GM19035 (cell line): Measurements from ENCODE around the gene HOMER2.
A peak's percentile ranks its signal among the peaks of the same experiment; 100 is the strongest.
"Not testable (repeated sequence)": the region's sequence is repeated elsewhere in the genome, so short reads cannot be mapped to it uniquely, and the experiment has no call there.

Experiments
- ATAC-seq: cut with Tn5 transposase; IDR thresholded peaks from one replicate; pipeline ENCODE4 v1.9.1; 2021; ENCODE audit not compliant: unreplicated experiment

Gene HOMER2

DNA sequence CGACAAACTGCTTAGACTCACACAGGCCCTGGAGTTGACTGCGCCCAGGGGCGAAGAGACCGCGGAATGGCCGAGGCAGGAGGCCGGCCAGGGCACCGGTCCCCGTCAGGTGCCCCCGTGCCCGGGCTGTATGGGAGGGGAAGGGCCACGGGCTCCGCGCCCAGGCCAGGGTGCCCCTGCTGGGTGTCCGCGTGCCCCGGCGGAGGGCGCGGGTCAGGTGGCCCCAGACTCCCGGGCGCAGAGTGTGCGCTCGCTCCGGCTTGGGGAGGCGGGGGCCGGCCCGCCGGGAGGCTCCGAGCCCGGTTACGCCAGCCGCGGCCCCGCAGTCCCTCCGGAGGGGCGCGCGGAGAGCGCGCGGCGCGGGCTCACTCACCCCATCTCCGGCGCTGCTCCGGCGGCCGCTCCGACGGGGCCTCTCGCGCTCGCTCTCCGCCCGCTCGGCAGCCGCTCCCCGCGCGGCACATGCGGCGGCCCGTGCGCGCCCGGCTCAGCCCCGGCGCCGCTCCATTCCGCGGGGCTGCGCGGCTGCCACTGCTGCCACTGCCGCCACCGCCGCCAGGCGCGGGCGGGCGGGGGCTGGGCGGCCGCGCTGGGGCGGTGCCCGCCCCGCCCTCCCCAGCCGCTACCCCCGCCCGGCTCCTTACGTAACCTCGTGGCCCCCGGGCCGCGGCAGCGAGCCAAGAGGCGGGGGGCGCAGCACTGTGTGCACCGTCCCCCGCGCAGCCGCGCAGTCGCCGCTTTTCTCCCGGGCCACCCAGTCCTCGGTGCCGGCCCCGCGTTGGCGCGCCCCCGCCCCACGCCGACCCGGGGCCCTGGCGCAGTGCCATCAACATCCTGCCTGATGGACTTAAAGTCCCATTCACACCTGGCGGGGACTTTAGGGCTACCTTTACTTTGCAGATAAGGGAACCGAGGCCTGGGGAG lies at the start of gene HOMER2:
Gene HOMER2 (minus strand): TSS at position 563 of the 924 bp plus-strand sequence. CDS start 185 bp downstream, at position 378.
- no peak for ATAC-seq

DNA sequence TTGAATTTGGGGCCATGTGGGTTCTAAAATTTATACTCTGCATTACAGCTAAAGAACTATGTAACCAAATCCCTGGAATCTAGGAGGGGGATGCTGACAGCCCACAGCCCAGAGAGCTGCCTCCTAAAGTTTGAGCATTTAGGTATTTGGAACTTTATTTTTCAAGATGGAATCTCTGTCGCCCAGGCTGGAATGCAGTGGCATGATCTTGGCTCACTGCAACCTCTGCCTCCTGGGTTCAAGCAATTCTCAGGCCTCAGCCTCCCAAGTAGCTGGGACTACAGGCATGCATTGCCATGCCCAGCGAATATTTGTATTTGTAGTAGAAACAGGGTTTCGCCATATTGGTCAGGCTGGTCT lies 48.1 kb upstream of the HOMER2 start:
- not testable (repeated sequence) for ATAC-seq

DNA sequence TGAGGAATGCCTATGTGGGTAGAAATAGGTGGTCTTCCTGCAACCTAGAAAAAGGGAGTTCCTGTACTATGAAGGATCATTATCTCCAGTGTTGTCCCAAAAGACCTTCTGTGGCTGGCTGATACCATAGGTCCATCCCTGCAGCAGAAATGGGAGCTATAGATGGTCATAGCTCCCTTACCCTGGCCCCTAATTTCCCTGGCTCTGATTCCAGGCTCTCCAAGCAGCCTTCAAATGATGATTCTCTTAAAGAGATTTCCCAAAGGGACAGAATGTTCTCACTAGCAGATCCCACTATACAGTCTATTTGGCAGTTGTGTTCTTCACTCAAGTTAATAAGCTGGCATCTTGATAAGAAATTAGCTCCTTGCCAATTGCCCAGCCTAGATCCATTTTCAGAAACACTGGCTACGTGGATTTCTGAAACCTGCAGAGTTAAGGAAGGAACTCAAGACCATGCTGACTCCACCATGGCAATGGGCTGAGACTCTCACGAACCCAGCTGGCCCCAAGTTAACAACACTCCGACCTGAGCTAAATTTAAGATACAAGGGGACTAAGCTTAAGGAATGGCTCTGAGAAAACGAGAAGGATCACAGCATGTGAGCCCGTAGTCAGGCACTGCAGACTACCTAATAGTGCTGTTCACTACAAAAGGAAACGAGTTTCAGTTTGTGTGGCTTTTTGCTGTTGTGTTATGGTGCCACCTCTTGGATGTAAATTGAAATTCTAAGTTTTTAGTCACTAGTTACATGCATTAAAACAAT lies 47.6 kb upstream of the HOMER2 start:
- ATAC-seq = peak; percentile 79

DNA sequence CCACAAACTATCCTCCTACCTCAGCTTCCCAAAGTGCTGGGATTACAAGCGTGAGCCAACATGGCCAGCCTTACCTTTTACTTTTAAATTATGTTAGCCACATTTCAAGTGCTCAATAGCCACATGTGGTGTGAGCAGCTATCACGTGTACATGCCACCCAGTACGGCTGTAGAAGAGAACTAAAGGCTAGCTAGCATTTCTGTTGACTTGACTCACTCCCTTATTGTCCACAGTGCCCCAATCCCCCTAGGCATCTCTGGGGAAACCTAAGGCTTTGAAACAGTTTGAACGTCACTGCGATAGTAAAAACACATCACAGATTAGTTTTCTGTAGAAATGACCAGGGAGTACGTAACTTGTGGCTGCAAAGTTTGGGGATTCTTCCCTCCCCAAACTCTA lies 46.9 kb upstream of the HOMER2 start:
- ATAC-seq = no peak

DNA sequence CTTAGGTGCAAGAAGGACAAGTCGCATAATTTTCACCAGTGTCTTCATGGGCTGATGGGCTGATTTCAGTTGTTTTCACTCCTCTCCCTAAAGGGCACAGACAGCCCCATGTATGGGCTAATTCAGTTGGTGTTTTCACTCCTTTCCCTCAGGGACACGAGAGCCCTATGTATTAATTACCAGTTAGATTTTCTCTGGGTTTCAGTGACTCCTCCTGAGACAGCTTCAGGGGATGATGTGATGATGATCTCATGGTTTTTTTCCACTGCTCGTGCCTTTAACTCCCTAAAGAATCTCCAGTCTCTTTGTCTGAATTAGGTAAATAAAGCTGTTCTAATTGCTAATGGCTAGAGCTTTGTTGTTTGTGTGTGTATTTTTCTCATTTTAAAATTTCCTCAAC lies 43.4 kb upstream of the HOMER2 start:
- ATAC-seq = no peak

DNA sequence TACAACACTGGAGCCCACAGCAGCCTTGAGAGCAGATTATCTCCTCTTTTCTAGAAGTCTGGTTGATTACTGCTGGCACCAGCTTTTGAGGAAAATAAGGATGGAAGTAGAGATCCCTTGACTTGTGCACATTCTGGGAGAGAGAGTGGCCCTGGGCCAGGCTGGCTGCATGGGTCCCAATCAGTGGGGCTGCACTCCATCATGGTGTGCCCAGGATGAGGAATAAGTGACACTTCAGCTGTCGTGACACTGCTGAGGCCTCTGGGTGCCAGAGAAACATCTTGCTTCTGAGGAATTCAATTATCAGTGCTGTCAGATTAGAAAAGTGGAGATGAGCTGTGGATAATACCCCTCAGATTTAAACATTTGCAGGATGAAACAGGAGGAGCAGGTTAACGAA lies 42.6 kb upstream of the HOMER2 start:
- no peak for ATAC-seq

DNA sequence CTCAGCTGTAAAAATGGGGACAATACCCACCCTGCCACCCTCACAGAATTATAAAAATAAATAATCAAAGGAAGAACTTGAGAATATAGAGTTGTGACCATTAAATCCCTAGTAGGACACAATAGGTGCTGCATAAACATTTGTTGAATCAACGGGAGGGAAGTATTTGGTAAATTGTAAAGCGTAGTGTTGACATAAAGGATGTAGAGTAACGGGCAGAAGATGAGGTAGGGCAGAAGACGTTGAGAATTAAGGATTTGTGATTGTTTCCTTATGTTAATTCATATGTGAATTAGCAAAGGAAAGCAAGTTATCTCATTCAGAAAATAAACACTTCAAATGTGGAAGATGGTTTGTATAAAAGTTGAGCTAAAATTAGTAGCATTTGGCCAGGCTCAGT lies 40.6 kb upstream of the HOMER2 start:
- ATAC-seq = no peak

DNA sequence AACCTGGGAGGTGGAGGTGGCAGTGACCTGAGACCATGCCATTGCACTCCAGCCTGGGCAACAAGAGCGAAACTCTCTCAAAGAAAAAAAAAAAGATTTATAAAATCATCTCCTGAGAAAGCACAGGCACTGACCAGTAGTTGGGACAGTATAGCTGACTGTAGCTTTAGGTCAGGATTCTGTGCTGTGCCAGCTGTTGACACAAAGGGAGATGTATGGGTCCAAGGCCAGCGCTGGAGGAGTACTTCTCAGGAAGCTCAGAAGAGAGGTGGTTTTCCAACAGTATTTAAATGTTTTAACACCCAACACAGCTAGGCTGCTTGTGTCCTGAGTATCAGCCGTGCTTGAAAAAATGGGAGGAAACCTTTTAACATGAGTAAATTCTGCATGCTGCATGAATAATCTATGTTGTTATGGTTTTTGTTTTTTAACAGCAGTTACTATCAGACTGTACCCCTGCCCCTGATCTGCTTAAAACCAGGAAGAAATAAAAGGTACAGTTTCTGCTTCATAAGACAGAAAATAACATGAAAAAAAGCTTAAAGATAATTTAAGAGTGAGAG lies 40.0 kb upstream of the HOMER2 start:
- ATAC-seq = no peak

DNA sequence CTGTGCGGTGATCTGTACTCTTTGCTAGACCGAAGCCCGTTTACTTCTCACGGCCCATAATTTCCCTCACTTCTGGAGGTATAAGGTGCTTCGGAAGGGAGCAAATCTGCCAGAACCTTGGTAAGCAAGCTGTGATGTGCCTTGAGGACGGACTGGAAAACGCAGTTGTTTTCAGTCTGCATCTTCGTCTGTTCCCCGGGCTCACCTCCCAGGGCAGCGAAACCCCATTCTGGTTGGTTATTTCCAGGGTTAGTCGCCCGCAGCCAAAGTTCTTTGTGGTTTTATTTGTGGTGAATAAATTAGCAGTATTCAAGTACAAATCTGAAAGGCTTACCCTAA lies 33.9 kb upstream of the HOMER2 start:
- peak; percentile 43 for ATAC-seq

DNA sequence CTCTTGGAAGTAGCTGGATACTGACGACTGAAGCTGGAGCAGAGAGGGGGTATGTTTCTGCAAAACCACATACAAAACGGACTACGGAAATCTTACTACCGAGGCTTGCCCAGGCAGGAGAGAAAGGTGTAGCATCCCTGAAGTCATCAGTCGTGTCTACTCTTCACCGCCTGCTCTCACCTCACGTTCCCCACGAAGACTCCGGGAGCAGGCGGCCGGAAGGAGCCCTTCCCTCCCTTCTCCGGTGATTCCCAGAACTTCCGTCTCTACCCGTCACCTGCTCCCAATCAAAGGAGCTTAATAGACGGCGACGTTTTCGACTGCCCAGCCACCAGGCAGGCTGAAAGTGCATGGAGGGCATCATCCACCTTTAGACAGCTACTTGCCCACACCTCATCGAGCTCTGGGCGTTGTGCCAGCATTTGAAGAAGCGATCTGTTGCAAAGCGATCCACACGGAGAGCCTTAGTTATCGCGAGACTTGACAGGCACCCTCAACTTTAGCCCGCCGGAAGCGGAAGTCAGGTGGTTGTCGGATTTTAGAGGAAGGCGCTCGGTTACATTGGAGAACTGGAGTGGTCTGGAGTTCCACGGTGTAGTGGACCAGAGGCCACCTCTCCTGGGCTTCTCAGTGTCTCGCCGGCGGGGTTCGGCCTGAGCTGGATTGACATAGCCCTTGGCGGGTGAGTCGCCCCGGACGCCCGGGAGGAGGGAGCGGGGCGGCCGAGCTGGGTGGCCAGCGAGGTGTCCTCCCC lies 33.3 kb upstream of the HOMER2 start, which contains the start of gene RAMAC:
Gene RAMAC (plus strand): TSS at position 523 of the 754 bp plus-strand sequence. CDS start 2,809 bp downstream, outside the sequence.
- peak; percentile 96 for ATAC-seq

DNA sequence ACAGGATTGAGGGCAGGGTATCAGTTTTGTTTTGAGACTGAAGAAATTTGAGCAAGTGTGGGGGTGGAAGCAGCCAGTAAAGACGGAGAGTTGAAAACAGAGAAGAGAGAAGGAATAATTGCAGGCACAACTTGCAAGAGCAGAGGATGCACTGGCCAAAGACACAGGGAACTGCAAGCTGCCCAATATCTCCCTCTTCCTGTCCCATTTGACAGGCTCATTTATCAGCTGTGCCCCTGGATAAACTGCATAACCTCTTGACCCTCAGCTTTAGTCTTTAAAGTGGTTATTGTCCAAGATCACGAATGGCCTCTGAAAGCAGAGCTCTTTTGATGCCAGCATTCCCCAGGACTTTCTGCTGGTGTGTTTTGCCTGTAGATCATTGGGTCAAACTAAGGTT lies 28.5 kb upstream of the HOMER2 start:
- no peak for ATAC-seq

DNA sequence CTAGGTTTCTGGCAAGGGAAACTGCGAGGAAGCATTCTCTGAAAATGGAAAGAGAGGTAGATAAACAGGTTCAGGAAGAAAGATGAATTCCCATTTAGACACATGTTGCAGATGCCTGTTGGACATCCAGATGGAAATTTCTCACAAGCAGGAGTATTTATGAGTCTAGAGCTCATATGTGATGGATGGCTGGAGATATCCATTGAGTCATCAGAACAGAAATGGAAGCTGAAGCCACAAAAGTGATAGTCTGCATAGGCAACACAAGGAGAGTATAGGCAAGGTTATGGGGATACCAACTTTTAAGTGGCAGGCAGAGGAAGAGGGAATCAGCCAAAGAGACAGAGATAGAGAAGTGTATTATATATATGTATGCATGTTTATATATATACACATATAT lies 27.2 kb upstream of the HOMER2 start:
- no peak for ATAC-seq

DNA sequence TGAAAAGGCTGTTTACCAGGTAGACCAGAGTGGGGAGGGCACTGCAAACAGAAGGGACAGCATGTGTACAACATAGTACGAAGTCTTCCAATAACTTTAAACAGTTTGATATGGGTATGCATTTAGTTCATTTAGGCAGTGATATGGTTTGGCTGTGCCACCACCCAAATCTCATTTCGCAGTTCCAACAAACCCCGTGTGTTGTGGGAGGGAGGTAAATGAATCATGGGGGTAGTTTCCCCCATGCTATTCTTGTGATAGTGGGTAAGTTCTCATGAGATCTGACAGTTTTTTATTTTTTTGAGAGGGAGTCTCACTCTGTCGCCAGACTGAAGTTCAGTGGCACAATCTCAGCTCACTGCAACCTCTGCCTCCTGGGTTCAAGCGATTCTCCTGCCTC lies 25.9 kb upstream of the HOMER2 start:
- ATAC-seq = no peak

DNA sequence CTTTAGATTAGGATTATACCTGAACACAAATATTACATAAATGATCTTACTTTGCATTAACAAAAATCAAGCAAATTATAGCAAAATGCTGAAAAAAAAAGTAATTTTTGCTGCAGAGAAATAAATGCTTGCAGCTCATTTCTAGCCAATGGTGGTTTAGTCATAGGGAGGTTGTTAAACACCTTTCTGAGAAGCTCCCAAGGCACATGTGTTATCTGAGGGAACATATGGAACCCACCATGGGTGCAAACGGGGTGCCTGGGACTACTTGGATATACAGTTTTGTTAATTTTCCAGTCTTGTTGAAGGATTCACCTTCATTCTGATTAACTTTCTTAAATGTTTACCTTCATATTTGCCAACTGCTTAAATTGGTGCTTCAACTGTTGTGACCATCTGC lies 24.6 kb upstream of the HOMER2 start:
- no peak for ATAC-seq

DNA sequence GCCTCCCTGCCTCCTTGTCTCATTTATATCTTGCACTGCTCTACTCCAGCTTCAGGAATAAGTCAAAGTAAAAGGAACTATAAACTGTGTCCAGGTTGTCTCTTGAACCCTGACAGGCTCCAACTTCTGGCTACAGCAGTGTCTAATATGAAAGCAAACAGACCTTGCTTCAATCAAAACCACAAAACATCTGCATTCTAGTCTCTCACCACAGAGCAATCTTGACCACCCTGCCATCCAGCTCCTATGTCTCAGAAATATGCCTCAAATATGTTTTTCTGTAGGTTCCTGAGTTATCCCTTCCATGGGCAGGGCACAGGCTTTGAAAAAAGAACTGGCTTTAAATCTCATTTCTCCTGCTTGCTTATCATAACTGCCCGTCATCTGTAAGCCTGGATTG lies 20.5 kb upstream of the HOMER2 start:
- no peak for ATAC-seq

DNA sequence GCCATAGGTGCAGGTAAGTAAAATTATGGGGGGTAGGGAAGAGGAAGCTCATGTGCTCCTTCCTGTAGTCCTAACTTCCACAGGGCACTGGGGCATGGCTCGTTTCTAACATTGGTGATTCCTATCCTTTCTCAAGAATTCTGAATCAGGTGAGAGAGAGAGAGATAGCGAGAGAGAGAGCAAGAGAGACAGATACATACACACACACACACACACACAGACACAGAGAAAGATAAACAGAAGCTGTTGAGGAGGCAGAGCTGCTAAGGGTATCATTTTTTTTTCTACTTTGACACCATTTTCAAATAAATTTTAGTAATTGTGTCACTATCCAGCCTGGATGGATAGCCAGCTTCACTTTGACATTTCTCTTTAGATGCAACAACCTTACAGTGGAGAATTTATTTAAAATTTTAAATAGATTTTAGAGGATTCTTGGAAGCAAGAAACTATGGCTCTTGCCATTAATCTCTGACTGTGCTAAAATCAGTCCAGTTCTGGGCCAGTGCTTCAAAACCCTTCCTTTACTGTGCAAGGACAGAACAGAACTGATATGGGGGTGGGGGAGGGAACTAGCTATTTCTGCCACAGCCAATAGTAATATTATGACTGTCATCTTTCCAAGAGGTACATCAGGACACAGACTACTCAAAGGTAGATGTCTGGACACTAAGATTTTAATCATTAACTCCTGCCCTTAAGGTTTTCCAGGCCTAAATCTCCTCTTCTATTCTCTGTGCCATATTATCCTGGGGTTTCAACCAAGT lies 18.9 kb upstream of the HOMER2 start:
- ATAC-seq = no peak

DNA sequence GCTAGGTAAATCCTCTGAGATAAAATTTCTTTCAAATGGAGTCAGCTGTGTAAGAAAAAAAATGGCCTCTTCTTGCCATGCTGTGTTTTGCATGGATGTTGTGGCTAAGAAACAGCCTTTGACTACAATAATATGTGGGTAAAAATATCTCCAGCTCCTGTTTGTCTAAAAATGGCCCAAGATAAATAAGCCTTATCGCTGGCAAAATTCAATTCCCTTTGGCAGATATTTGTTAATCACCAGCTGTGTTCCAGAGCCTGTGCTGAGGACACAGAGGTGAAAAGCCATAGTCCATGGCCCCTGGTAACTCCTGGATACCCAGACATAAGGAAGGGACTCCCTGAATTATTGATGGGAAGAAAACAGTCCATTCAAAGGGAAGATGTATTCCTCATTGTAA lies 18.2 kb upstream of the HOMER2 start:
- ATAC-seq = no peak

DNA sequence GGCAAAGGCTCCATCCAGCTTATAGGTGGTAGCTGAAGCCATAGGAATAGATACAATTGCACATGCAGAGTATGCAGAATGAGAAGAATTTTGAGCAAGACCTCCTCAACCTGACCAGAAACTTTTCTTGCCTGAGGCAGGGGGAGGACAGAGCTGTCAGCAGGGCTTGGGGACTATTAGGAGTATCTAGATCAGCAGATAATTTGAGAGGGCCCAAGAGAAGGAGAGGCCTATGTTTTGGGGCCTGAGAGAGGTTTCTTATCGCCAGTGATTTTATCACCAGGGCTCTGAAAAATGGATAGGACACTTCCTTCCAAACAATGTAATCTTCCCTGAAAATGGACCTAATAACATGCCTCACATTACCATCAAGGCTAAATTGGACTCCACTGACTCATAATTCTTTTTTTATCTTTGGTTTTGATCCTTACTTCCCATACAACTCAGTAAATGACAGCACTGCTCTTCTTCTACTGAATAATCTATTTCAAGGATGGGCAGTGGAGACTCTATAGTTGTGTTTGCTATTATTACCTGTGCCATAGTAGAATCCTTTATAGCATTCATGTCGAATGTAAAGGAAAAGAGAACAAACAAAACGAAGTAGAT lies 17.7 kb upstream of the HOMER2 start:
- ATAC-seq = no peak

DNA sequence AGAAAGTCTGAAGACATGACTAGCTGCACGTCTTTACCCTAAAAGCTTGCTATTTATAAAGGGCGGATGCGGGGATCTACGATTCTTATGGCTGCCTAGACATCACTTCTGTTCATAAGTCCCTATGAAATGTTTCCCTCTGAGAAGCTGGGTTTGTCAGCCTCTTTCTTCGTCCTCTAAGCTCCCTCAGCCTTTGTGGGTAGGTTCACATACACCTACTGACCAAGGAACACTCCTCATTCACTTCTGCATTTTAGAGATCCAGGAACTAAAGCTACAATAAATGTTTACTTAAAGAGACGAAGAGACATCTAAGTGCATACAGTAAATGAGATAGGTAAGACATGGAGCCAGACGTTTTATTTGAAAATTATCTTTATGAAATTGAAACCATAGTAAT lies 16.8 kb upstream of the HOMER2 start:
- no peak for ATAC-seq

DNA sequence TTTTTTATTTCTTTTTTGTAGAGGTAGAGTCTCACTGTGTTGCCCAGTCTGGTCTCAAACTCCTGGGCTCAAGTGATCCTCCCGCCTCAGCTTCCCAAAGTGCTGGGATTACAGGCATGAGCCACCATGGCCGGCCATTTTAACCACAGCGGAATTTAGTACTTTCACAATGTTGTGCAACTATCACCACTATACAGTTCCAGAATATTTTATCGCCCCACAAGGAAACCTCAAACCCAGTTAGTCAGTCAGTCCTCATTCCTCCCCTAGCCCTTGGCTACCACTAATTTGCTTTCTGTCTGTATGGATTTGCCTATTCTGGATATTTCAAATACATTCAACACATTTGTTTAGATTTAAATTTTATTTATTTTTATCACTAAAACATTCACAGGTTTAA lies 15.5 kb upstream of the HOMER2 start:
- no peak for ATAC-seq
